NCI-H526 (cell line): ENCODE data around the gene MICAL3.

ENCODE experiments used
- DNase-seq, 2 experiments: peaks; one replicate each; lab custom pipeline; 2025; lab: John Stamatoyannopoulos, UW

Gene MICAL3

GRCh38 chr22:17972385-17973191 lies 51.8 kb downstream of the MICAL3 start:
- peak in 1 of 2 experiments; percentile 4 for DNase-seq

DNA sequence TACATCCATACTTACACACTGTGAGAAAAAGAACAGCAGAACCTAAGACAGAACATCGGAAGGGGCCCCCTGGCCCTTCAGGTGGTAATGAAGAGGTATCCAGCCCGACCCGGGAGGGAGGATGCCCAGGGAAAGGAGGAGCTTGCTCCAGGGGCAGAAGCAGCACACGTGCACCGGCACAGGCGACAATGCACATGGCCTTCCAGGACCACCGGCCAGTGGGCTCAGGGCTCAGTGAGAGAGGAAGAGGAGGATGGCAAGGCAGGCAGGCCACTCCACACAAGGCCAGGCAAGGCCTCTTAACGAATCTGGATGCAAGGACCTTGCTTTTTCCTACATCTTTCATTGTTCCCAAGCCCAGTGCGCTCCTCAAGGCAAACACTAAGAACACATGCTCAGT lies 52.6 kb downstream of the MICAL3 start:
- DNase-seq: no peak

GRCh38 chr22:17970201-17970708 lies 54.1 kb downstream of the MICAL3 start:
- no peak for DNase-seq

- DNase-seq: no peak
Measured at GRCh38 chr22:17969701-17970113, 54.7 kb downstream of the MICAL3 start.

GRCh38 chr22:17968126-17968525 lies 56.2 kb downstream of the MICAL3 start:
- peak in 1 of 2 experiments; percentile 4 for DNase-seq

DNA sequence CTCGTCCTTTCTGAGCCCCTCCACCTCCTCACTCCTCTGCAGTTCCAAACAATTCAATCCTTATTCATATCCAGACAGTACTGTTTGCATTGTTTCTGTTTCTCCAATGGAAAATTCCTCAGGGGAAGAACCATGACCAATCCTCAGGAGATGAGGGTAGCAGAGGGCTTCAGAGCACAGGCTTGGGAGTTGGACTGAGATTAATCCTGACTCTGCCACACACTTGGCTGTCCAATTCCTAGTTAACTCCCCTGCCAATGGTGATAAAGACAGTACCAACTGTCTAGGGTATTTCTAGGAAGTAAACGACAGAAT lies 58.0 kb downstream of the MICAL3 start:
- no peak for DNase-seq

DNA sequence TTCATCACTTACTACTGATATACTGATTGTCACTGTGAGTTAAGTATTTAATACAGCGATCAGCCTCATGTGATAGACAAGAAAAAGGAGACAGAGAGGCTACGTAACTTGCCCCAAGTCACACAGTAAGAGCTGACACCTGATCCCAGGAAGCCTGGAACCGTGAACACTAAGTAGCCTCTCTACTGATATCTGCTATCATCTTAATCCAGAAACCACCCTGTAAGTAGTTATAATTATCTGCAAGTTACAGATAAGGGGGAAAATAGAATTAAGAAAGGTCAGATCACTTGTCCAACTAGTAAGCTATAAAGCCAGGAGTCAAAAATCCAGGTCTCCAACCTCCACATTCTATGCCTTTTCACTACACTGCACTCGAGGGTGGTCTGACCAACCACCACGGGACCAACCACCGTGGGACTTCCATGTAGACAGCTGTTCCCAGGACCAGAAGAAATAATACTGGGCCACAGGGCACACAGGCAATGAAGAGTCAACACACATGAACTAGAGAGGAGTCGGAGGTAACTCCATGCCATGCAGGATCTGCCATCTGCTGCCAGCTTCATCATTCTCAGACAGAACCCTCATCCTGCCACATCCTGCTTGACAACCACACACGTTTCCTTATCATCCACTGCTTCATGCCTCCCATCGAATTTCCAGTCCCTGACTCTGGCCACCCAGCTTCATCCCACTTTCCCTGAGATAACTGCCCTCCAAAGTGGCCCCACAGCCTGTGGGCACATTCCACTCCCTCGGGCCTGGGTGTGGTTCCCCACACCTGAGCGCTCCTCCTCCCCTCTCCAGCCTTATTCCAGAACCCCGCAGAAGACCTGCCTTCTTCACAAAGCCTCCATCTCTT lies 58.6 kb downstream of the MICAL3 start:
- DNase-seq: no peak

GRCh38 chr22:17964643-17965042 lies 59.7 kb downstream of the MICAL3 start:
- no peak for DNase-seq

DNA sequence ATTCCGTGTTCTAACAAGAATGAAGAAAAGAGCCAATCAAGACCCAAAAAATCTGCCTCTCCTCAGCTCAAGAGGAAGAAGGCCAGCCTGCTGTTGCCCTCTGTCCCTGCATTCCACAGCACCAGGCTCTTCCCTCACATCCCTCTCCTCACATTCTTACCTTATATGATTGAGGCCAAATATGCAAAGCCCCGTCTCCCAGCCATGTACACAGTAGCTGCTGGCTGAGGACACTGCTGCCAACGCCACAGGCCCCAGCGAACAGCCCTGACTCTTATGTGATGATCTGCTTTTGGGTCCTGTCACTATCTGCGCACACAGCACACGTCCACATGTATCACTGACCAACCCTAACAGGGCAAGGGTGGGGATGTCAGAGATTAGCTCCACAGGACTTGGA lies 60.2 kb downstream of the MICAL3 start:
- peak in 1 of 2 experiments; percentile 27 for DNase-seq

DNA sequence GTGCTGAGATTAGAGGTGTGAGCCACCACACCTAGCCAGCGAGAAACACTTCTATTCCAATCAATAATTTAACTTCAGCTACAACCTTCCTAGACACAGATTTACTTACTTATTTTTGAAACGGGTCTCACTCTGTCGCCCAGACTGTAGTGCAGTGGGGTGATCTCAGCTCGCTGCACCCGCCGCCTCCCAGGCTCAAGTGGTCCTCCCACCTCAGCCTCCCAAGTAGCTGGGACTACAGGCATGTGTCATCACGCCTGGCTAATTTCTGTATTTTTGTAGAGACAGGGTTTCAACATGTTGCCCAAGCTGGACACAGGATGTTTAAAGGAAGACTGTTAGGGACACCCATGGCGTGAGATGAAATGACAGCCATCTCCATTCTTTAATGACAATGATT lies 61.3 kb downstream of the MICAL3 start:
- DNase-seq: no peak

DNA sequence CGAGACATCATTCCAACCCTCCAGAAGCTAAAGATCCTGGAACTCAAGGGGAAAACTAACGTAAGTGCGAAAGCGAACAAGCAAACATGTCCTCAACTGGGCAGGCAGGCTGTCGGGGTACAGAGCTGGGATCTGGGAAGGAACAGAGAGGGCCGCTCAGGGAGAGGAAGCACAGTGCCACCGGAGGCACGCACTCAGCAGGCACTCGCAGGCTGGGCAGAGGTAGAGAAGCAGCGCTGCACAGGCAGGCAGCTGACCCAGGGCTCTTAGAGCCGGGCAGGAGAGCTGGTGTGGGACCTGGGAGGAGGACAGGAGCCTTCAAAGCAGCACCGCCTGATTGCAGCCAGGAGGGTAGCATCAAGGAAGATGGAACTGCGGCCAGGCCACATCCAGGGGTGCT lies 62.2 kb downstream of the MICAL3 start:
- no peak for DNase-seq

GRCh38 chr22:17961446-17961729 lies 63.0 kb downstream of the MICAL3 start:
- no peak for DNase-seq

GRCh38 chr22:17960695-17961445 lies 63.5 kb downstream of the MICAL3 start:
- no peak for DNase-seq

DNA sequence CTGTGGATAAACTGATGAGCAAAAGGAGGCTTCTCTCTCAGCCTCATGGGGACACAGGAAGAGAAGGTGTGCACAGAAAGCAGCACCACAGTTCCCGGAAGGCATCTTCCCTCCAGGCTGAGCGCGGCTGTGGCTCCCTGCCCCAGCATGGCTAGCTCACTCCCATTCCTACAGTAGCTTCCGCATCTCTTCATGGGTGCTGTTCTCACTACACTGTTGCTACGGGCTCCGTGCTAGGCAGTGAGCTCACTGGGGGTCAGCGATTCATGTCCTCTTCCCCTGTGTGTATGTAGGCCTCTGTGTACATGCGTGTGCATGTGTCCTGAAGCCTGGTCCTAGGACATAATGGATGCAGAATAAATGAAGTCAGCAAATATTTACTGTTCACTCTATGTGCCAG lies 64.3 kb downstream of the MICAL3 start:
- no peak for DNase-seq

DNA sequence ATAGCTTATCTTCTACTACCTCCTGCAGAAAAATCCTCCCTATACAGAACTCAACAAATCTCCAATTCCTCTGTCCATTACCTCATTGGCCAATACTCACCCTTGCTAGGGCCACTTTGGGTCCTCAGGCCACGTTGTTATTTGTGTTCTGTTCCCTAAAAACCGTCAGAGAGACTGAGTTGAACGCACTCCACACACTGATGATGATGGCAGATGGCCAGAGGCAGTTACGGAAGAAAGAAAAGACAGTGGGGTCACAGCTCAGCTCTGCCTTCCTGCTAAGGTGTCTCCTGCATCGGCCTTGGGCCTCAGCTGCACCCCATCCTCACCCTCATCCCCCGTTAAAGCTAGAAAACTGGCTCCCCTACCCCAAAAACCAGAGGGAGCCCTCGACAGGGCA lies 66.2 kb downstream of the MICAL3 start:
- DNase-seq: no peak

DNA sequence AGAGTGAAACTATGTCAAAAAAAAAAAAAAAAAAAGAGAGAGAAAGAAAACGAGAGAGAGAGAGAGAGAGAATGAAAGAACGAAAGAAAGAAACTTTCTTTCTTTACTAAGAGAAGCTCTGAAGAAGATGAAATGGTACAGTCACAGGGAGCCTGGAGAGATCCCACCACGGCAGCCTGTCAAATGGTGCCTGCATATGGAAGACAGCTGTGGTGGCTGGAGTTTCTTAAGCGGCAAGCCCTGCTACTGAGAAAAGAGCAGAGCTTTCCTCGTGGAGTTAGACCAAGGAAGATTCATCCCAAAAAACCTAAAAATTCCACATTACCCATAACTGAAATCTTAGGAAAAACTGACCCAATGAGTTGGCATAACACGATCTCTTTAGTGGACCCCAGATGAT lies 66.7 kb downstream of the MICAL3 start:
- no peak for DNase-seq

DNA sequence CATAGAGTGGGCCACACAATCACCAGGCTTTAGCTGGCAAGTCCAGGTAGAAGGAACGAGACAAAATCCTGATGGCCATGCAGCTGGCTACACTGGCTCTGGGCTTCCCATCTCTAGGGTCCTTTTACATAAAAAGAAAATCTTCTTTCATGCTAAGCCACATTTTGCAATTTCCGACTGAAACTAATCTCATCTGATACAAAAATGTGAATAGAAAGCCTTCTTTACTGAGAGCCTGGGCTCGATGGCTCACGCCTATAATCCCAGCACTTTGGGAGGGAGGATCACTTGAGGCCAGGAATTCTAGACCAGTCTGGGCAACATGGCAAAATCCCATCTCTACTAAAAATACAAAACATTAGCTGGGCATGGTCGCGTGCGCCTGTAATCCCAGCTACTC lies 67.2 kb downstream of the MICAL3 start:
- DNase-seq: no peak

DNA sequence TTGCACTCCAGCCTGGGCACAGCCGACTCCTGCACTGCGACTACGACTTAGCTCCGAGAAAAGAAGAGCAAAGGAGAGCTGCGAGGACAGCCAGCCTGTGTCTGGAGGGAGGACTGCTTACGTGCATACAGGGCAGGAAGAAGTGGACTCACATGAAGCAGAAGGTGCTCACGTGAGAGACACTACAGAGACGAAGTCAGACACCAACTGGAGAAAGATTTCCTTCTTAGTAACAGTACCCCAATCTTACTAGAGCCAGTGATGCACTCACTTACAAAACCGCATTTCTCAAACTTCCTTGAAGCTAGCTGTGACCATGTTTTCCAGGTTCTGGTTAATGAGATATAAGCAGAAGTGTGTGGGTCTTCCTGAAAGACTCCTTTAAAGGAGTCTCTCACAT lies 67.7 kb downstream of the MICAL3 start:
- DNase-seq: no peak

- no peak for DNase-seq
Measured at GRCh38 chr22:17955590-17956379, 68.6 kb downstream of the MICAL3 start.

GRCh38 chr22:17954860-17955587 lies 69.3 kb downstream of the MICAL3 start:
- no peak for DNase-seq

DNA sequence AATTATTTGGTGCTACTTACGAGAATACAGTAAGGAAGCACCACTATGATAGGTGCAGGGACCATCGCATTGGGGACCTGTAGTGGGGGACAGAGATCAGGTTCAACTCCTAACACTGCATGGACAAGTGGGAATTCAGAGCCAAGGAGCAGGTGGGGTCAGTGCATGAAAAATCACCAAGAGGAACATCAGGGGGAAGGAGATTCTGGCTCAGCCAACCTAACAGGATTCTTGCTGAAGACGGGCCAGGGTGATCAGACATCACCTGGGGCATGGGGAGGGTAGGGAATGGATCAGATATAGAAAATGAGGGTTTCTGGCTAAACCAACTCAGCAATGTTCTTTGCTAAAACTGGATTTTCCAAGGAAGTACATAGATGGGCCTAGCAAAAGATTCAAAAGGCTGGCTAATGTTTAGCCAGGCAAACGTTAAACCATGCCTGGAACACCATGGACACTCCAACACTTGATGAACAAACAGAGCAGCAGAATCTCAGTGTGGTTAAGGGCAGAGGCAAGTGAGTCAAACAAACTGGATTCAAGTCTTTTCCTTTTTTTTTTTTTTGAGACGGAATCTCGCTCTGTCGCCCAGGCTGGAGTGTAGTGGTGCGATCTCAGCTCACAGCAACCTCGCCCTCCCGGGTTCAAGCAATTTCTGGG lies 70.0 kb downstream of the MICAL3 start:
- no peak for DNase-seq
